ENCODE measurements around the gene CNP.

GRCh38 chr17:41932816-41933389 lies 33.7 kb upstream of the CNP start:
- TF ChIP-seq EP300 (IDR thresholded peaks at IDR 0.05; ENCODE audit: borderline replicate concordance) (no peak), RAD21 (IDR thresholded peaks at IDR 0.05; ENCODE audit: low read depth) (no peak), CREB1 (IDR thresholded peaks at IDR 0.05; ENCODE audit: low read depth) (no peak), TAF1 (IDR thresholded peaks at IDR 0.05; ENCODE audit: low read depth) (no peak), MAX (IDR thresholded peaks at IDR 0.05) (no peak), CEBPB (IDR thresholded peaks at IDR 0.05) (no peak), REST (IDR thresholded peaks at IDR 0.05; ENCODE audit: low read depth) (no peak), TEAD4 (IDR thresholded peaks at IDR 0.05) (no peak), USF1 (IDR thresholded peaks at IDR 0.05) (no peak), FOXM1 (IDR thresholded peaks at IDR 0.05; ENCODE audit: borderline replicate concordance, low read depth) (no peak), ZBTB7A (IDR thresholded peaks at IDR 0.05; ENCODE audit: low read depth) (no peak)
